Measurements from ENCODE around the gene PDCD11.

The PDCD11 gene

DNA sequence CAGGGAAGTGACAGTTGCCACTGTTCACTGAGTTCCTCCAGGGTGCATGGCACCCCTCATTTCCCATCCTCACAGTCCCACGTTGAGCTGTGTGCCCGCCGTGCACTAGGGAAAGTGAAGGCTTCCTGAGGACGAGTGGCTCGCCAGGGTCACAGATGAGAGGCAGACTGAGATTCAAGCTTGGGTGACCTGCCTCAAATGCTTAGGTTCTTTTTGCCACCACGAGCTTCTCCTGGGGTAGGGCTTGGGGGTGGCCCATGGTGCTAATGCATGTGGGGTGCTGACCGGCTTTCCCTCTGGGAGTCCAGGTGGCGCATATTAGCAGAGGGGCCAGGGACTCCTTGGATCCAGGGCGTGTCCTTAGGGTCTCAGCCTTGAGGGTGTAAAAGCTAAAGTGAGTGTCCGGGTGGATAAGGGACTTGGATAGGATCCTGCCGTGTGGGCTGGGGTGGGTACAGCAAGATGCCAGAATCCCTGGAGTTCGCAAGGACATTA lies 53.8 kb downstream of the PDCD11 start:
- no peak for DNase-seq (ENCODE audit: low read depth in 2 of 3, low spot score in 2 of 3)

DNA sequence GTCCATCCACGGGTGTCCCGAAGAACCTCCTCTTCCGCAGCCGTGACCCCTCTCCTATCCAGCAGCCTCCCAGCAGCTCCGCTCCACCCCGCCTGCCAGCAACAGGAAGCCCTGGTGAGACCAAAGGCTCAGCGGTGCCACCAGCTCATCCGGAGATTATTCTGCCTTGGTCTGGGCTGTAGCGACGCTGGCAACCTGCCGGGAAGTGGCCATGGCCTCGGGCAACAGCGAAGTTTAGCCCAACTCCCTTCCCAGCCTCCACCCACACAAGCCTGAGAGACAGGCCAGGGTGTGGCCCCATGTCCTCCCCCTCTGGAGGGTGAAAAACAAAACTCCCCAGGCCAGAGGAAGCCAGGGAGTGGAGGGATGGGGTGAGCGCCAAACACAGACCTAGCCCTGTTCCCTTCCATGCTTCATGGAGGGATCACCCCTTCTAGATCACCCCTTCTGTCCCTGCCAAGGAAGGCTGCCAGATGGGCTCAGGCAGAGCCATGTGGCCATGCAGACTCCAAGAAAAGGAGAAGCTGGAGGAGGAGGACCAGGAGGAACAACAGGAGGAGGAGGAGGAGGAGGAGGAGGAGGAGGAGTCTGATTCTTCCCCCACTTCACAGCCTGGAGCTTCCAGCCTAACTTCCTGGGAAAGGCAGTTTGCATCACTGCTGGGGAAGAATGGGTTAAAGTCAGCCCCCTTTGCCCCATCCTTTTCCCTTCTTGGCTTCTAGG lies 54.8 kb downstream of the PDCD11 start:
- no peak for DNase-seq (ENCODE audit: low read depth in 2 of 3, low spot score in 2 of 3)

DNA sequence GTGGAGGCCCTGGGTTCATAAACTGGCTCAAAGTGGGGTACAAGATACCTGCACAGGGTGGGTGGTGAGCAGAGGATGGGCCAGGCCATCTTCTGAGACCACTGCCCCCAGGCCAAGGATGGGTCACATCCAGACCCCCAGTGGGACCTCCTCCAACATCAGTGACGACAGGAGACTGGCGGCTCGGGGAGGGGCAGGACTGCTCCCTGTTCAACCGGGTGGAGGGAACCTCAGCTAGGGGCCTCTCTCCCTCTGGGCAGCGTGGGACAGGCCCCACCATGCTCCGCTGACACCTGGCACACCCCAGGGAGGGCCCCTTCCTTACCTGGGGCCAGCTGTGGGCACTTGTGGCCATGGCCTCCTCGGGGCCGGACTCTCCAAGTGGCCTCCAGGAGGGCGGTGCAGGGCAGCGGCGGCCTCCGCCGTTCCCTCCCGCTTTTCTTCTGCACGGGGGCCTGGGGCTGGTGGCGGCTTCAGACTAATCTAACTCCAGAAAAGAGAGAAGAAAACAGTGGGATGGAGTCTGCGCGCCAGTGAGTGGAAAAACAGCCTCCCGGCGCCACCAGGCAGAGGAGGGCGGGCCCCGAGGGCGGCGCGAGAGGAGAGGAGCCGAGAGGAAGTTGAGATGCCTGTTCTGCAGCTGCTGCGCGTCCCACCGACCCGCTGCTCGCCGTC lies 55.5 kb downstream of the PDCD11 start, which contains the start of gene CALHM2:
Gene CALHM2 (minus strand): TSS at position 540 of the 675 bp plus-strand sequence. CDS start 2,429 bp downstream, outside the sequence.
- DNase-seq (ENCODE audit: low read depth in 2 of 3, low spot score in 2 of 3): peak; percentile 33 to 43 (median 33)

DNA sequence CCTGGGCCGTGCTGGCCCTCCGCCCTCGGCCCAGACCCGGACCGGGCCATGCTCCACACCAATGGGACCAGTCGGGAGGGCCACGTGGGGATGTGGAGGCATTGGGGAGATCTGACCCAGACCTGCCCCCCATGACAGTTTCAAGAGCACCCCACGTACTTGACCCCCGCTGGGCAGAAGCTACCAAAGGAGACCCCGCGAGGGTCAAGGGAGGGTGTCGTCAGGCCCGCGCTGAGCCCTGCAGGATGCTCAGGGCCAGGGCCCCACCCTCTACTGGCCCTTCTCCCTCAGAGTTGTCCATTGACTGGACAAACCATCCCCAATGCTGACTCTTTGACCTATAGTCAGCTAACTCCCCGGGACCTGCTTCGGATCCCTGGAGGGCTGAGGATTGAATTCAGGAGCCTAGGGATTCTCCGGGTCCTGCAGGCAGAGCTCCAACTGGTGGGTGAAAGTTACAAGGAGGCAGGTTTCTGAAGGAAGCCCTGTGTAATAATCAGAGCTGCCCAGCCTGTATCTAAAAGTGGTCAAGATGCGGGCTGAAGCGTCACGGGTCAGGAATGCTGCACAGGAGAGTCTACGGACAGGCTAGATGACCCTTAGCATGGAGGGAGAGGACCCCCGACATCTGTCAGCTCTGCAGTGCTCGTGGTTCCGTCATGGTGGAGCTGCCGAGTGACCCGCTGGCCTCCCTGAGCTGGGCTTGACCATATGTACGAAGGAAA lies 56.2 kb downstream of the PDCD11 start:
- no peak for DNase-seq (ENCODE audit: low read depth in 2 of 3, low spot score in 2 of 3)

DNA sequence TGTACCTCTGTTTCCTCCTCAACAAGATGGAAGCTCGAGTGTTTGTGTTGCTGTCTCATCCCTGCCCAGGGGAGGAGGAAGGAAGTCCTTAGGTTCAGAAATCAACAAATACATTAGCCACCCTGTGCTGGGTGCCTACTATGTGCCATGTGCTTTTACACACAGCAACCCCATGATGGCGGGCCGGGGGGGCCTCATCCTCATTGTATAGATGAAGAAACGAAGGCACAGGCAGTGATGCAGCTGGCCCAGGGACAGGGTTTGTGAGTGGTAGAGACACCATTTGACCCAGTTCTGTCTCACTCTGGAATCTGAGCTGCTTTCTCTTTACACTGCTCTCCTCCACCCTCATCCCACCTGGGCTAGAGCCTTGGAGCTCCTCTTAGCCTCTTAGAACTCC lies 57.6 kb downstream of the PDCD11 start:
- DNase-seq (ENCODE audit: low read depth in 2 of 3, low spot score in 2 of 3): no peak

DNA sequence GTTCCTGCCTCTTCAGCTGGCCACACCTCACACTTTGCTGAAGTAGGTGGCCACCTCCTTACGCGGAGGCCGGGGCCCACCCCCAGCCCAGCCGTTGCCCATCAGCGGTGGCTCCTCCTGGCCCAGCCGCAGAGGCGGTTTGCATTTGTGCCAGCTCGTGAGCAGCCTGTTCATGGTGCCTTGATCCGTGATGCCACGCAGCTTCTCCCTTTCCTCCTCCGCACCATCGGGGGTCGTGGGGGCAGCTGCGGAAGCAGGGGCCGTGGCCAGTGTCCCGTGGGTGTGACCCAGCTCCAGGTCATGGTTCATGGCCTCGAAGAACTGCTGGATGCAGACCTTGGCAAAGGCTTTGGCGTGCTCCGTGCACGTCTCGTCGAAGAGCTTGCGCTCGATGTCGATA lies 58.8 kb downstream of the PDCD11 start:
- no peak for DNase-seq (ENCODE audit: low read depth in 2 of 3, low spot score in 2 of 3)

DNA sequence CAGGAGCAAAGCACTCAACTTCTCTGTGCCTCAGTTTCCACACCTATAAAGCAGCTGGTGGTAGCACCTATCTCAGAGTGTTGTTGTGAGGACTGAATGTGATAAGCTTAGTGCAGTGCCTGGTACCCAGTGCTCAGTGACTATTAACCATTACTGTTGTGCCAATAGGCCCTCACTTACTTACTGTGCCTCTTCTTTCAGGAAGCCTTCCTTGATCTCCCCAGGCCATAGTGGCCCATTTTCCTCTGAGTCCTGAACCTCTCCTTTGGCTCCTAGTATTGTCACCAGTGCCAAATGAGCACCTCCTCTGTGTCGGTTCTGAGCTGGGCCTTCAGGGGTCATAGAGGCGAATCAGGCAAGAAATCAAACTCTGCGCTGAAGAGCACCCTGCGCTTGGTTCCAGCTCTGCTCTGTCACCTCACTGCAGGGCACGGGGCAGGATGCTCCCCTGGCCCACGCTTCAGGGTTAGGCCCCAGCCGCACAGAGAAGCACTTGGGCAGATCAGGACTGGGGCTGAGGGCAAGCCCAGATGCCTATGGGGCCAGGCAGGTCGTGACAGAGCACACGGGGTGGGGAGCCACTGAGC lies 59.7 kb downstream of the PDCD11 start:
- DNase-seq (ENCODE audit: low read depth in 2 of 3, low spot score in 2 of 3): no peak

DNA sequence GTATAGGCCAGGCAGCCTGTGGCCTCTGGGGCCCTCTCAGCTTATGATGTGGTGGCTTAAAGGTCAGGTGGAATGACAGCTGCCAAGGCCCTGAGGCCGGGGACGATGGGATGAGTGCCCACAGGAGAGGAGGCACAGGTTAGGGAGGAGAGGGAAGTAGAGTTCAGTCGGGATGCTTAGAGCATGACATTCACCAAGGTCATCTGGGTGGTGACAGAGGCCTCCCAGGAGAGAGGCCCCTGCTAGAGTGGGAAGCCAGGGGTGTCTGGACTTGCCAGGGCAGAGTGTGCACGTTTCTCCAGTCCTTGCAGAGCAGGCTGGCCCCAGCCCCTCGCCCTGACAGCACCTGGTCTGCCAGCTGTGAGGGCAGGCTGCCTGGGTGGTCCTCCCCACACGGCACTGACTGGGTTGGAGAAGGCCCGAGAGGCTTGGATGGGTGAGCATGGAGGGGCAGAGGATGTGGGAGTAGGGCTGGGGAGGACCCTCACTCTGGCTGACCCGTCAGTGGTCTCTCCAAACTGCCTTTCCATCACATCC lies 60.8 kb downstream of the PDCD11 start:
- no peak for DNase-seq (ENCODE audit: low read depth in 2 of 3, low spot score in 2 of 3)

DNA sequence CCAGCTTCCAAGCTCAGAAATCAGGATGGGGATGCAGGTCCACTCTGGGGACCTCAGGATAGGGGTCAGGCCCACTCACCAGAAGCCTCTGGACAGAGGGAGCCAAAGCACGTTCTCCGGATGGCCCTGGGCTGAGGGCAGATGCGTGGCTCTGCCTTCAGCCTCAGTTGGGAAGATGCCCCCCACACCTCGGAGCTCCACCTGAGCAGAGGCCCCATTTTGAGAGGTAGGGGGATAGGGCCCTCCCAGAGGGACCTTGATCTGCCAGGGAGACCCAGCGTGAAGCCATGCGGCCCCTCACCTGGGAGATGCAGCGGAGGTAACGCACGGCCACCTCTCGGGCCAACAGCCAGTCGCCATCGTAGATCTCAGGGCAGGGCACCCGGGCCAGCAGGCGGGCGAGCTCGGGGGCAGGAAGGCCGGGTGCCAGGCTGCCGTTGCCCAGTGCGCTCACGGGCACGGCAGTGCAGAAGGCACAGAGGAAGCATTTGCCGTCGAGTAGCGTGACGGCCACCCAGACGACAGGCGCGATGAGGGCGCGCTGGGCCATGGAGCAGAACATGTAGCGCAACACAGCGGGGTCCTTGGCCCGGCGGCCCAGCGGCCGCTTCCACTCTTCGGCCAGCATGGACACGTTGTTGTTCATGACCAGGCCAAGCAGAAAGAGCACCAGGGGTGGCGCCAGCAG lies 61.6 kb downstream of the PDCD11 start:
- no peak for DNase-seq (ENCODE audit: low read depth in 2 of 3, low spot score in 2 of 3)

DNA sequence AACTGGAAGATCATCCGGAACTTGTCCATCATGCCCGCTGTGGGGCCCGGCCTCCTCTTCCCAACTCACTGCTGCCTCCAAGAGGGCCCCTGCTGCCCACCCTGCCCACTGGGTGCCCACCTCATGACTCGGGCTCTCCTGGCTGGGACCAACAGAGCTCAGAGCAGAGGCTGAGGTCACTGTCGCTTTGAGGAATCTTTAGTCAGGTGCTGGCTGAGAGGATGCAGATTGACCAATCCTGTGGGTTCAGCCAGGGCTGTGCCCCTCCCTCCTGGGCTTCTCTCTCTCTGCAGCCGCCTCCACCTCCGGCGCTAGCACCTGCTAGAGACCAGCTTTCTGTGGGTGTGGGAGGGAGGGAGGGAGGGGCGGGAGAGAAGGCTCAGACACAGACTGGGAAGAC lies 62.3 kb downstream of the PDCD11 start, which contains the start of gene CALHM1:
Gene CALHM1 (minus strand): TSS at position 181 of the 400 bp plus-strand sequence. CDS start 149 bp downstream, at position 32.
- DNase-seq (ENCODE audit: low read depth in 2 of 3, low spot score in 2 of 3): no peak

DNA sequence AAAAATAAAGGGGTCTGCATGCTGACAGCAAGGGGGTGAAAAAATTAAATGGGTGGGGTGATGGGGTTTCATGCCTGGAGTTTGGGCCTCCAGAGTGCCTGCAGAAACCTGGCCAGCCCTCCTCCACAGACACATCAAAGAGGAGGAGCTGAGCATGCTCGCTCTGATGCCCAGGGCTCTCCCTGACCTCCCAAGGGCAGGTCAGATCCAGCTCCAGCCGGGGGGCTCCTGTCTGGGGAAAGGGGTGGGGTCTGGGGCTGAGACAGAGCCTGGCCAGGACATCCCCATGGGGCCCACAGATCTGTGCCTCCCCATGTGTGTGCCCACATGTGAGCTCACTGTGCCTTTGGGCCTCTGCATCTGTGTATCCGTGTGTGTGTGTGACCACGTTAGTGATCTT lies 63.2 kb downstream of the PDCD11 start:
- DNase-seq (ENCODE audit: low read depth in 2 of 3, low spot score in 2 of 3): no peak

DNA sequence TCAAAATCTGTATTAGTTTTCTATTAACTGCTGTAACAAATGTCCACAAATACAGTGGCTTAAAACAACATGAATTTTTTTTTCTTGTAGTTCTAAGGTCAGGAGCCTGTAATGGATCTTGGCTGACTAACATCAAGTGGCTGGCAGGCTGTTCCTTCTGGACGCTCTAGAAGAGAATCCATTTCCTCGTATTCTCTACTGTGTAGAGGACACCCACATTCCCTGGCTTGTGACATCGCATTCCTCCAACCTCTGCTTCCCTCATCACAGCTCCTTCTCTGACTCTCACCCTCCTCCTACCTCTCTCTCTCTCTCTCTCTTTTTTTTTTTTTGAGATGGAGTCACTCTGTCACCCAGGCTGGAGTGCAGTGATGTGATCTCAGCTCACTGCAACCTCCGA lies 67.1 kb downstream of the PDCD11 start:
- no peak for DNase-seq (ENCODE audit: low read depth in 2 of 3, low spot score in 2 of 3)

DNA sequence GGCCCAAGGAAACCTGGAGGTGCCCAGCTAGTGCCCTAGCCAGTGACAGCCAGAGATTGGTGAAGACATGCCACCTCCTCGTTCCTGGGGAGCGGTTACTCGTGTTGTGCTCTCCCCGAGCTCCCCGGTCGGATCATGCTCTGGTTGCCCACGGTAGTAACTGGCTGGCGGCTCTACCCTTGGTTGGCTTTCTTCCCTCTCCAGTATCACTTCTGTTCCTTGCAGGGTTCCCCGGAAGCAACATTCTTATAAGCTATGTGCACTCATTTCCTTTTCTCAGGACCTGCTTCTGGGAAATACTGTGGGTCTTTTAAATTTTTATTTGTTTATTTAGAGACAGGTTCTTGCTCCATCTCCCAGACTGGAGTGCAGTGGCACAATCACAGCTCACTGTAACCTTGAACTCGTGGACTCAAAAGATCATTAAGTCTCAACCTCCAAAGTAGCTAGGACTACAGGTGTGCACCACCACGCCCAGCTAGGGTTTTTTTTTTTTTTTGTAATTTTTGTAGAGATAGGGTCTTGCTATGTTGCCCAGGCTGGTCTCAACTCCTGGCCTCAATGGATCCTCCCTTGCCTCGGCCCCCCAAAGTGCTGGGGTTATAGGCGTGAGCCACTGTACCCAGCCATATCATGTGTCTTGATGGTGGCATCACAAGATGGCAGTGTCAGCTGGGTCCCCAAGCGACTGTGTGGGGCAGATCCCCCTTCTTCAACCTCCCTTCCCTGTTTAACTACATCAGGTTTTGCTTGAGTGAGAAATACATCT lies 69.2 kb downstream of the PDCD11 start:
- no peak for DNase-seq (ENCODE audit: low read depth in 2 of 3, low spot score in 2 of 3)

DNA sequence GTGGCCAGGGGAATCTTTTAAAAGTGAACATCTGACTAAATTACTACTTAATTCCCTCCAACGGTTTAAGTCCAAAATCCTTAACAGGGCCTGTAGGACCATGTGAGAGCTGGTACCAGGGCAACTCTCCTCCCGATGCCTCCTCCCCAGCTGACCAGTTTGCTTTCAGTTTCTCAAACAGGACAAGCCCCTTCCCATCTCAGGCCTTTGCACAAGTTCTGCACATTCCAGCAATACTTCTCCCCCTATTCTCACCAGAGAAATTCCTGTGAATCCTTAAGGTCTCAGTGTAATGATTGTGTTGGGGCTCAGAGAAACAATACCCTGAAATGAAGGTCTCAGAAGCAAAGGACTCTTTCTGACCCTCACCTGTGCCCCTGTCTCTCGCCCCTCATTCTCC lies 70.3 kb downstream of the PDCD11 start:
- DNase-seq (ENCODE audit: low read depth in 2 of 3, low spot score in 2 of 3): no peak

DNA sequence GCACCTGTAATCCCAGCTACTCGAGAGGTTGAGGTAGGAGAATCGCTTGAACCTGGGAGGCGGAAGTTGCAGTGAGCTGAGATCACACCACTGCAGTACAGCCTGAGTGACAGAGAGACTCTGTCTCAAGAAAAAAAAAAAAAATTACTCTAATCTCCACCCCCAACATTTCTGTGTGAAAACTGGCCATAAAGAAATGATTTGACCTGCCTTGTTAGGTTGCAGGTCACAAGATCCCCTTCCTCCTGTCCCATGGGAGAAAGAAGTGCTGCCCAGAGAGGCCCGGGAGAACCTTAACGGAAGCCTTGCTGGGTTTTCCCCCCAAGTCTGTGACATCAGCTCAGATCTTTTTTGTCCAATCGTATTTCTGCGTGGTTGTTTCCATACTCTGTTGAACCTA lies 71.0 kb downstream of the PDCD11 start:
- no peak for DNase-seq (ENCODE audit: low read depth in 2 of 3, low spot score in 2 of 3)

DNA sequence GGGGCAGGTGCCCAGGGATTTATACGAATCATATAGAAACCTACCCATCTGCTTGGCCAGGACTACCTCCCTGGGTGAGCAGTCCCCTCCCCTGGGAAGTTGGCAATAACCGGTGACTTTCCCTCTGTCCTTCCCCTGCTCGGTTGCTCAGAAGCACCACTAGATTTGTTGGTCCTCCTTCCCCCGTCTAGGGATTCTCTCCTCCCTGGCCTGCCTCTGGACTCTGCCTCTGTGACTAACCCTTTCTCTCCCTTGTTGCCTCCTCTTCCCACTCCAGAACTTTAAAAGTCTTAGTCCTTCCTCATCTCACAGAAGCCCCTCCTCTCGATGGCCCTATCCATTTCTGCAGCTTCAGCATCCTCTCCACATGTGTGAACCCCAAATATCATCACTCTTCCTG lies 72.8 kb downstream of the PDCD11 start:
- DNase-seq (ENCODE audit: low read depth in 2 of 3, low spot score in 2 of 3): no peak

DNA sequence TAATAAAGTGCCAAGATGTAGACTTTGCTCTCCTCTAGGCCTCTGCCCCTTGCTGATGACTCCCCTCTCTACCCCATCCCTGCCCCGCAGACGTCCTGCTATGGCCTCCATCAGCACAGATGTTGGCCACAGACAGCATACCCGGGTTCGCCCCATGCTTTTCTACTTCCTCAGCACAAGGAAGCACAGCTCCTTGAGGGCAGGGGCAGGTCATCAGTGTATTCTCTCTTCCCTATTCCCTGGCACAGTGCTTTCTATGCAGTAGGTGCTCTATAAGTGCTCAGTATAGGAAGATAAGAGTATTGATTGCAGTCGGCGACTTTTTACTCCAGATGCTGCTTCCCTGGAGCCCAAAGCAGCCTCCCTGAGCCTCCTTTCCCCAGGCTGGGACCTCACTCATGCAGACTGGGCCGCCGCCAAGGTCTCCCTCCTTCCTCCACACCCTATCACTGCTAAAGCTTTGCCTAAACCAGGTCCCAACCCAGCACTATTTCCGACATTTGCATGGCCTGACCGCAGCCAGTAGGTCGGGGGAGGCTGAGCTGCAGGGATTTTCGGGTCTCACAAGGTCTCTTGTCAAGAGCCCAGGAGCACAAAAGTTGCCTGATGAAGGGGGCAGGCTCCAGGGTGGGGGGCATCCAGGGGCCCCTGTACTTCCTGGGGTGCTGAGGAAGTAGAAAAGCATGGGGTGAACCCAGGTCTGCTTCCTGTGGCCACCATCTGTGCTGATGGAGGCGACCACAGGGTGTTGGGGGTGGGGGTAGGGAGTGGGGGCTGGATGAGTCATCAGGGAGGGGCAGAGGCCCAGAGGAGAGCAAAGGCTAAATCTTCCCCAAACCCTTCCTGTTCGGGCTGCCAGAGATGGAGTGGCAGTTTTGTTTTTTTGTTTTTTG lies 74.6 kb downstream of the PDCD11 start:
- DNase-seq (ENCODE audit: low read depth in 2 of 3, low spot score in 2 of 3): peak in 2 of 3 experiments; percentile 57 to 59

DNA sequence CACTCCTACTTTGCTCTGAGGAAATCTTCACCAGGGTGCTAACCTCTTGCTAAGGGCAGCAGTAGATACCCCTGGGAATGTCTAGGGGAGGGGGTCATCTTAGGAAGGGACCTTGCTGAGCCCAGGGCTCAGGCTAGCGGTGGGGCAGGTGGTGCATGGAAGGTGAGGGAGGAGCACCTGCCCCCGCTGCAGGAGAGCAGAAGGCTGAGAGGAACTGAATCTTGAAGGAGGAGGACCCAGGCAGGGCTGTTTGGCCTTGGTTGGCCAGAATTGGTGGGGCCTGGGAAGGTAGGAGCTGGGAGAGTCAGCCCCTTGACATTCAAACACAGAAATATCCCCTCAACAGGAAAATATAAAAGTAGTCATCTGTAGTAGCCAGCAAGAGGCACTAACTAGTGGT lies 75.6 kb downstream of the PDCD11 start:
- DNase-seq (ENCODE audit: low read depth in 2 of 3, low spot score in 2 of 3): no peak

DNA sequence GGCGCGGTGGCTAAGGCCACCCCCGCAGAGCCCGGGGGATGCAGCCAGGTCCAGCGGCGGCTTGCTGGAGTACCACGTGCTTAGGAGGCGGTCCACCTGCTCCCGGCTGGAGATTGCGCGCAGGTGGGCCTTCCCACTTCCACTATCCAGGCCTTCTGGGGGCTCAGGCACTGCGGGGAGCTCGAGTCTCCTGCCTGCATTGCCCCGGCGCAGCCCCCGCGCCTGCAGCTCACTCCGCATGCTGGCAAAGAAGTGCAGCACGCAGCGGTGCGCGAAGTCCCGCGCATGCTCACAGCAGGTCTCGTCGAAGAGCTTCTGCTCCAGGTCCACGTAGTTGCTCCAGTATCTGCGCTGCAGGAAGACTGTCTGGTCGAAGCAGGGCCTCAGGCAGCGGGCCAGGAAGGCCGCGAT lies 76.8 kb downstream of the PDCD11 start:
- no peak for DNase-seq (ENCODE audit: low read depth in 2 of 3, low spot score in 2 of 3)

Data from activated CD8-positive, alpha-beta memory T cell treated with anti-CD3 and anti-CD28 coated beads for 48 hours (primary cell).